Ectodermal cell (in vitro differentiated cells): Measurements from ENCODE around the gene ALOXE3.
A peak's percentile ranks its signal among the peaks of the same experiment; 100 is the strongest.
"Not testable (repeated sequence)": the region's sequence is repeated elsewhere in the genome, so short reads cannot be mapped to it uniquely, and the experiment has no call there.

ENCODE experiments used
- H3K27ac ChIP-seq: 2 replicates; pipeline ENCODE4 v1.7.0; 2013; ENCODE audit warnings: mild to moderate bottlenecking, low read depth, low read length; ENCODE audit not compliant: insufficient read depth, poor library complexity, severe bottlenecking
- H3K27me3 ChIP-seq: 2 replicates; pipeline ENCODE4 v1.7.0; 2013; ENCODE audit warnings: mild to moderate bottlenecking, low read length; ENCODE audit not compliant: insufficient read depth, control insufficient read depth, poor library complexity, severe bottlenecking
- H3K36me3 ChIP-seq: one replicate; pipeline ENCODE4 v1.7.0; 2013; ENCODE audit warnings: low read length; ENCODE audit not compliant: control insufficient read depth, insufficient read depth
- H3K4me1 ChIP-seq: one replicate; pipeline ENCODE4 v1.7.0; 2013; ENCODE audit warnings: low read length; ENCODE audit not compliant: control insufficient read depth, insufficient read depth
- H3K4me3 ChIP-seq: 2 replicates; pipeline ENCODE4 v1.7.0; 2013; ENCODE audit warnings: low read depth, low read length, control low read depth; ENCODE audit not compliant: insufficient read depth
- H3K9me3 ChIP-seq: 2 replicates; pipeline ENCODE4 v1.7.0; 2013; ENCODE audit warnings: mild to moderate bottlenecking, low read length, moderate library complexity; ENCODE audit not compliant: control insufficient read depth
- WGBS, 2 experiments: methylation state at CpG; one replicate each; pipeline ENCODE4 v1.1.7; 2013; ENCODE audit warnings: missing lambda C conversion rate in 2 of 2; 5-methylcytosine and 5-hydroxymethylcytosine counted together

ALOXE3 gene

DNA sequence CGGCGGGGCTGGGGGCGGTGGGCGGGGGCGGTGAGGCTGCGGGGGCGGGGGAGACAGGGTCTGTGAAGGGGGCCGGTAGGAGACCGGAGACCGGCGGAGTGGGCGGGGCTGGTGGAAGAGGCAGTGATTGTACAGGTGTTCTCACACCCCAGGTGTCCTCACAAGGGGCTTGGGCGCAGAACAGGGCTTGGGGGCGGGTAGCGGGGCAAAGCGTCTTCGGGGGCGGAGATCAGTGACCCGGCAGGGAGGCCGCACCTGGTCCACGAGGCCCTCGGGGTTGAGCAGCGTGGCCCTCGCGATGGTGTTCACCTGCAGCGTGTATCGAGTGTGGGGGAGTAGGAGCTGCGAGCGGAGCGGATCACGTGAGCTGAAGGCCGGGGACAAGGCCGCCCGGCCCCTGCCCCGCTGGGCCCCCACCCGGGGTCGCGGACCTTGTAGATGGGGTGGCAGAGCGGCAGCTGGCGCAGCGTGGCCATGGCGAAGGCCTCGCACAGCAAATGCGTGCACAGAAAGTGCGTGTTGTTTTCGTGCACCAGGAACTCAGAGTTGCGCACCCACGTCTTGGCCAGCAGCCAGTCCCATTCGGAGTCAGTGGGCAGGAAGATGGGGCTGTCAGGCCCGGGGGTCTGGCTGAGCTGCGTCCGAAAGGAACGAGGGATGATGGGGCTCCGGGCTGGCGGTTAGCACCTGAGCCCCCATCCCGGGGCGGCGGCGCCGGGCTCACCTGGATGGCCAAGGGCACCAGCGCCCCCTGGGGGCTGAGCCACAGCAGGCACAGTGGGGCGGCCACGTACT, 8.5 kb downstream of the ALOXE3 start:
- Histone ChIP-seq H3K27ac (no peak overlapping the region), H3K4me1 (peaks cover 9% of the 10 kb centered on the region), H3K4me3 (peak overlapping the region; percentile 31), H3K36me3 (no peaks in the 10 kb centered on the region), H3K9me3 (no peaks in the 10 kb centered on the region), H3K27me3 (peaks cover 70% of the 10 kb centered on the region)
- 23 to 24% methylated on average over 63 of the region's 63 CpGs for WGBS, 2 experiments

GRCh38 chr17:8108972-8109660, 9.2 kb downstream of the ALOXE3 start:
- no peaks in the 10 kb centered on the region for H3K36me3 ChIP-seq
- peaks cover 9% of the 10 kb centered on the region for H3K4me1 ChIP-seq
- H3K27ac ChIP-seq, result no peak overlapping the region
- WGBS, 2 experiments, result 90 to 91% methylated on average over 33 of the region's 33 CpGs
- no peaks in the 10 kb centered on the region for H3K9me3 ChIP-seq
- no peak overlapping the region for H3K4me3 ChIP-seq
- H3K27me3 ChIP-seq, result peaks cover 63% of the 10 kb centered on the region

- H3K27ac ChIP-seq, H3K4me1 ChIP-seq, H3K4me3 ChIP-seq, H3K9me3 ChIP-seq, H3K36me3 ChIP-seq: not testable (repeated sequence)
- peaks cover 45% of the 10 kb centered on the region for H3K27me3 ChIP-seq
- WGBS, 2 experiments, result 91 to 94% methylated on average over 4 of the region's 4 CpGs
These were observed 11.3 kb downstream of the ALOXE3 start for GRCh38 chr17:8106980-8107379.

GRCh38 chr17:8105957-8106398, 12.3 kb downstream of the ALOXE3 start:
- Histone ChIP-seq H3K4me3 (no peak overlapping the region), H3K9me3 (no peaks in the 10 kb centered on the region), H3K27me3 (peaks cover 35% of the 10 kb centered on the region), H3K4me1 (peaks cover 9% of the 10 kb centered on the region), H3K36me3 (no peaks in the 10 kb centered on the region), H3K27ac (no peak overlapping the region)
- WGBS, 2 experiments, result 84% methylated on average over 5 of the region's 5 CpGs

DNA sequence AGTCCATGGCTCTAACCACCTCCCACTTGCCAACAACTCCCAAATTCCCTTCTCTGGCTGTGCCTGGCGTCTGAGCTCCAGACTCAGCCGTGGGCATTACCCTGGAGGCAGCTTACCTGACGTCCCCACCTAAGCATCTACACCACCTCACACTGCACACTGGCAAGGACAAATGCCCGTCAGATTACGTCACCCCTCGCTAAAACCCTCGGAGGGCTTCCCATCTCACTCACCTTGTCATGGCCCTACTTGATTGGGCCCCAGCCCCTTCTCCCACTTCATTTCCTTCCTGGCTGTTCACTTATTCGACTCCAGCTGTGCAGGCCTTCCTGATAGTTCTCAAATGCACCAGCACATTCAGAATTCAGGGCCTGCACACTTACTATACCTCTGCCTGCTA, 13.4 kb downstream of the ALOXE3 start:
- Histone ChIP-seq H3K27me3 (peaks cover 24% of the 10 kb centered on the region), H3K4me3 (no peak overlapping the region), H3K27ac (no peak overlapping the region), H3K9me3 (no peaks in the 10 kb centered on the region), H3K4me1 (peaks cover 3% of the 10 kb centered on the region), H3K36me3 (no peaks in the 10 kb centered on the region)
- WGBS, 2 experiments, result 84% methylated on average over 8 of the region's 8 CpGs

GRCh38 chr17:8103549-8103948, 14.8 kb downstream of the ALOXE3 start:
- Histone ChIP-seq H3K4me3 (no peak overlapping the region), H3K36me3 (no peaks in the 10 kb centered on the region), H3K27ac (no peak overlapping the region), H3K27me3 (peaks cover 11% of the 10 kb centered on the region), H3K4me1 (no peaks in the 10 kb centered on the region), H3K9me3 (no peaks in the 10 kb centered on the region)
- 86 to 89% methylated on average over 4 of the region's 4 CpGs for WGBS, 2 experiments

DNA sequence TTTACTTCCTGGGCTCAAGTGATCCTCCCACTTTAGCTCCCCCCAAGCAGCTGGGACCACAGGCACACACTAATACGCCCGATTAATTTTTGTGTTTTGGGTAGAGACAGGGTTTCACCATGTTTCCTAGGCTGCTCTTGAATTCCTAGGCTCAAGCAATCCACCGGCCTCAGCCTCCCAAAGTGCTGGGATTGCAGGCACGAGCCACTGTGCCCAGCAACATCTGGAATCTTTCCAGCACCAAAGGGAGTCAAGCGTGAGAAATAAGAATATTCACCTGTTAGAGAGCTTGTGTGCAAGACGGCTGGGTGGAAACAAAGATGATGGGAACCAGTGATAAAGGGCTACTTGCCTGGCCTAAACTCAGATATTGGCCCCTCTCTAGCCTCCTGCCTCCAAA, 16.6 kb downstream of the ALOXE3 start:
- Histone ChIP-seq H3K27ac (no peak overlapping the region), H3K4me3 (no peak overlapping the region), H3K27me3 (peaks cover 2% of the 10 kb centered on the region), H3K36me3 (no peaks in the 10 kb centered on the region), H3K4me1 (no peaks in the 10 kb centered on the region), H3K9me3 (no peaks in the 10 kb centered on the region)
- WGBS, 2 experiments, result 87 to 93% methylated on average over 6 of the region's 6 CpGs

GRCh38 chr17:8100763-8101162, 17.6 kb downstream of the ALOXE3 start:
- H3K36me3 ChIP-seq, result no peaks in the 10 kb centered on the region
- H3K4me1 ChIP-seq, result no peaks in the 10 kb centered on the region
- WGBS, 2 experiments, result 82 to 87% methylated on average over 2 of the region's 2 CpGs
- H3K27me3 ChIP-seq, result peaks cover 6% of the 10 kb centered on the region
- H3K4me3 ChIP-seq, result no peak overlapping the region
- H3K27ac ChIP-seq, result no peak overlapping the region
- no peaks in the 10 kb centered on the region for H3K9me3 ChIP-seq

- H3K4me3 ChIP-seq, result no peak overlapping the region
- WGBS, 2 experiments, result 70 to 73% methylated on average over 2 of the region's 2 CpGs
These were observed 18.2 kb downstream of the ALOXE3 start for GRCh38 chr17:8100111-8100510.

DNA sequence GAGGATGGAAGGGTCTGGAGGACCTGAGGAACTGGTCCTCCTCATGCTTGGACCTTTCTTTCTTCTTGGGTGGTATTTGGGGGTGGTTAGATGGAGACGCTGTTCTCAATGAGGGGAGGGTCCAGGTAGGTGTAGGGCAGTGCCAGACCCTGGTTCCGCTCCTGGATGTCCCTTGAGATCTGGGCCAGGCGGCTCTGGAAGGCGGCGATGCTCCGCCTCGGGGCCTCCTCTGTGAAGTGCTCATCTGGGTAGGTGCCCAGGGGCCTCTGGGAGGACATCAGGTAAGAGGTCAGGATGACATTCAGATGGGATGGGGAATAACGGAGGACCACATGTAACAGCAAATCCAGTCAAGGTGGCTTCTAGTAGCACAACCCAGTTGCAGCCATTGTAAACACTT, 21.8 kb downstream of the ALOXE3 start:
- Histone ChIP-seq H3K36me3 (no peaks in the 10 kb centered on the region), H3K4me3 (no peak overlapping the region), H3K27ac (no peak overlapping the region), H3K4me1 (no peaks in the 10 kb centered on the region), H3K9me3 (no peaks in the 10 kb centered on the region), H3K27me3 (peaks cover 8% of the 10 kb centered on the region)
- WGBS, 2 experiments, result 93 to 94% methylated on average over 8 of the region's 8 CpGs

More at GRCh38 chr17:8100111-8100510, 18.2 kb downstream of the ALOXE3 start:
- Histone ChIP-seq H3K4me1 (no peaks in the 10 kb centered on the region), H3K9me3 (no peaks in the 10 kb centered on the region), H3K27ac (no peak overlapping the region), H3K36me3 (no peaks in the 10 kb centered on the region), H3K27me3 (peaks cover 8% of the 10 kb centered on the region)
